Muscle layer of duodenum (tissue), 2 donors: ENCODE measurements around the gene ASB16.
"Not testable (repeated sequence)": the region's sequence is repeated elsewhere in the genome, so short reads cannot be mapped to it uniquely, and the experiment has no call there.

Experiments used
- H3K27ac ChIP-seq: one replicate; pipeline ENCODE4 v1.7.0; 2013; ENCODE audit warnings: mild to moderate bottlenecking, low read length
- H3K27me3 ChIP-seq: one replicate; pipeline ENCODE4 v1.7.0; 2013; ENCODE audit warnings: low read depth, mild to moderate bottlenecking, control low read depth, low read length
- H3K36me3 ChIP-seq, 2 donors: one replicate each; pipeline ENCODE4 v1.7.0; 2013; ENCODE audit warnings: low read length in 2 of 2, control low read depth in 1 of 2, mild to moderate bottlenecking in 1 of 2; ENCODE audit not compliant: insufficient read depth in 2 of 2, control insufficient read depth in 1 of 2
- H3K4me1 ChIP-seq, 2 donors: one replicate each; pipeline ENCODE4 v1.7.0; 2013; ENCODE audit warnings: low read length in 2 of 2, mild to moderate bottlenecking in 2 of 2, control low read depth in 1 of 2, moderate library complexity in 1 of 2; ENCODE audit not compliant: insufficient read depth in 2 of 2, control insufficient read depth in 1 of 2
- H3K4me3 ChIP-seq, 2 donors: one replicate each; pipeline ENCODE4 v1.7.0; 2013; ENCODE audit warnings: low read length in 2 of 2, low read depth in 1 of 2, mild to moderate bottlenecking in 1 of 2
- H3K9me3 ChIP-seq, 2 donors: one replicate each; pipeline ENCODE4 v1.7.0; 2013; ENCODE audit warnings: low read length in 2 of 2, control low read depth in 1 of 2, mild to moderate bottlenecking in 1 of 2; ENCODE audit not compliant: control insufficient read depth in 1 of 2
- donor health status: healthy.

ASB16 gene

DNA sequence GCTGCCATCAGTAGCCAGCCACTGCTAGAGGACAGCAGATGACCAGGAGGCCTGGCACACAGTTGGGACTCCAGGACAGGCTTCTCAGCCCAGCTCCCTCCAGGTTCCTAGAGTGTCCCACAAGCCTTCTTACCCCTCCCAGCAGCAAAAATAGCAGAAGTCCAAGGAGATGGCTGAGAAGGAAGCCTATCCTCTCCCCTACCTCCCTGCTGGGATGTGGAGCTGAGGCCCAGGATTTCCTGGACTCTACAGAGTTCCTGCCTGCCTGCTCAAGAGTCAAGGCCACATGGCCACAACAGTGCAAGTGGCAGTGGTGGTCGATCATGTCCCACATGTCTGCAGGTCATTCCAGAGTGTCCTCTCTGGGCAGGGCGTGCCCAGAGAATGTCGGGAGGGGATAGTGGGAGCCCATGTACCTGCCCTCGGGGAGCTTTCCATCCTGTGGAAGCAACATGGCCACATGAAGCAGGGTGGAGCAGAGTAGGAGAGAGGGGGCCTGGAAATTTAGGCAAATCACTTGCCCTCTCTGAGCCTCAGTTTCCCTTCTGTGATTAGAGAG lies 36.5 kb upstream of the ASB16 start:
- H3K4me1 ChIP-seq = peaks cover 3 to 5% of the 10 kb centered on the region in 2 donors
- no peaks in the 10 kb centered on the region for H3K9me3 ChIP-seq
- no peaks in the 10 kb centered on the region for H3K27me3 ChIP-seq
- no peaks in the 10 kb centered on the region for H3K36me3 ChIP-seq
- no peak overlapping the region for H3K27ac ChIP-seq
- no peak overlapping the region for H3K4me3 ChIP-seq

GRCh38 chr17:44134752-44135568 lies 35.5 kb upstream of the ASB16 start:
- Histone ChIP-seq H3K4me1 (peaks cover 3 to 5% of the 10 kb centered on the region in 2 donors), H3K9me3 (no peaks in the 10 kb centered on the region), H3K27me3 (no peaks in the 10 kb centered on the region), H3K36me3 (no peaks in the 10 kb centered on the region), H3K4me3 (no peak overlapping the region), H3K27ac (no peak overlapping the region)

DNA sequence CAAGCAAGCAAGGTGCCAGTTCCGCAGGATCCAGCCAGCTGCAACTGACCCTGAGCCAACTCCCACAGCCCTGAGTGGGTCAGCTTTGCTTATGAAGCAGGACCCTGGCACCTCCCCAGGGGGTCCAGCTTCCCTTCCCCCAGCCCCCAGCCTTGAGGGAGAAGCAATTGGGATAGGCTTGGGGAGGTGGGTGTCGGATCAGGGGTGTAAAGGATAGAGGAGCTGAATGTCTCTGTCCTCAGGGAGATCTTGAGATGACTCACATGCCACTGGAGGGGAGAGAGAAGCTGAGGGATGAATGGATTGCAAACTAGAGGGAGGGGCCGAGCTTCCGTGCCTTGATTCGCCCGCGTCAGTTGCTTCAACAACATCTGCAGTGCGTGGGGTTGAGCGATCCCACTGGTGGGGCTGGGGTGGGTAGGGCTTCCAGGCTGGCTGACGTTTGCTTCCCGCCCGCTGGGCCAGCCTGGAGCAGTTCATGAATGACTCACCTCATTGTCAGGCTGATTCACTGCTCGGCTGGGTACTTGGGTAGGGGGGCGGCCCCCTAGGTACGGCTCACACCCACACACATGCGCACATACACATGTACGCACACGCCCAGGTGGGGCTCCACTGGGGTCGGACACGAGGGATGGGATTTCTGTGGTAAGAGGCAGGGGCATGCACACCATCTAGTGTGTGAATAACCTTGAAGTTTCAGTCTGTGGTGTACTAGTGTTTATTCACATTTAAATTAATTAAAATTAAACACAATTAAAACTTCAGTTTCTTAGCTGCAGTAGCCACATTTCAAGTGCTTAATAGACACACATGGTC lies 32.4 kb upstream of the ASB16 start:
- Histone ChIP-seq H3K27me3 (no peaks in the 10 kb centered on the region), H3K4me1 (peaks cover 5 to 13% of the 10 kb centered on the region in 2 donors), H3K27ac (no peak overlapping the region), H3K36me3 (no peaks in the 10 kb centered on the region), H3K4me3 (no peak overlapping the region), H3K9me3 (no peaks in the 10 kb centered on the region)

DNA sequence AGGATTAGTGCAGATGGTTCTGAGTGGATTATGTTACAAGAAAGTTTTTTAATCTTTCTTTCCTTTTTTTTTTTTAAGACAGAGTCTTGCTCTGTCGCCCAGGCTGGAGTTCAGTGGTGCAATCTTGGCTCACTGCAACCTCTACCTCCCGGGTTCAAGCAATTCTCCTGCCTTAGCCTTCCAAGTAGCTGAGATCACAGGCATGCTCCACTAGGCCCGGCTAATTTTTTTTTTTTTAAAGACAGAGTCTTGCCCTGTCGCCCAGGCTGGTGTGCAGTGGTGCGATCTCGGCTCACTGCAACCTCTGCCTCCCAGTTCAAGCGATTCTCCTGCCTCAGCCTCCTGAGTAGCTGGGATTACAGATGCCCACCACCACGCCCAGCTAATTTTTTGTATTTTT lies 26.6 kb upstream of the ASB16 start:
- H3K9me3 ChIP-seq, H3K27me3 ChIP-seq, H3K4me1 ChIP-seq: not testable (repeated sequence)

DNA sequence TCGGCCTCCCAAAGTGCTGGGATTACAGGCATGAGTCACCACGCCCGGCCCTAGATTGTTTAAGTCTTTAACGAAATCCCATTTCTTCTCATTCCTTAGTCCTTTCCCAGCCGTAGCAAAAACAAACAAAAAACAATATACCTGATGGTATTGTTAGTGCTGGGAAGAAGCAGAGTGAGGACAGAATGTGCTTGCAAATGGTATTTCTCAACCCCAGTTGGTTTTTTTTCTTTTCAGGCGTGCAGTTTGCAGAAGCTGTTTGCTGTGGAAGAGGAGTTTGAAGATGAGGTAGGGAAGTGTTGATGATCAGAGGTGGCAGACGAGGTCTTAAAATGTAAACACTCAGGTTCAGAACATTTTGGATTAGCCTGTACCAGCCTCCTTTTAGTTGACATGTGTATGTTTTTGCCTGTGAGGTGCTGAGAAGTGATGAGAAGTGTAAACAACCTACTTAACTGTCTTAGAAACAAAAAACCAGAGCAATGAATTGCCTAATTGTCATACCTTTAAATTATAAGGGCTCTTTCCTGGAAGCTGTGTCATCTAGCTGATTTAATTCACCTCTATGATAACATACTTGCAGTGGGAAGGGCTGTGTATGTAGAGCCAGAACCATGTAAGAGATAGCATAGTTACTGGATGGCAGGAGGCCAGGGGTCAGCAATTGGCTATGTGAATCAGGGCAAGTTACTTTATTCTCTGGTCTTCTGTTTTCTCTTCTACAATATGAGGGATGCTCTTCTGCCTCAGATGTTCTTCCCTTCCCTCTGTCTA lies 25.4 kb upstream of the ASB16 start:
- Histone ChIP-seq H3K27me3 (no peaks in the 10 kb centered on the region), H3K36me3 (no peaks in the 10 kb centered on the region), H3K27ac (no peak overlapping the region), H3K9me3 (no peaks in the 10 kb centered on the region), H3K4me1 (peaks cover 0 to 9% of the 10 kb centered on the region in 2 donors), H3K4me3 (no peak overlapping the region)

More for the DNA sequence above, 26.6 kb upstream of the ASB16 start:
- not testable (repeated sequence) for H3K27ac ChIP-seq, H3K4me3 ChIP-seq, H3K36me3 ChIP-seq

DNA sequence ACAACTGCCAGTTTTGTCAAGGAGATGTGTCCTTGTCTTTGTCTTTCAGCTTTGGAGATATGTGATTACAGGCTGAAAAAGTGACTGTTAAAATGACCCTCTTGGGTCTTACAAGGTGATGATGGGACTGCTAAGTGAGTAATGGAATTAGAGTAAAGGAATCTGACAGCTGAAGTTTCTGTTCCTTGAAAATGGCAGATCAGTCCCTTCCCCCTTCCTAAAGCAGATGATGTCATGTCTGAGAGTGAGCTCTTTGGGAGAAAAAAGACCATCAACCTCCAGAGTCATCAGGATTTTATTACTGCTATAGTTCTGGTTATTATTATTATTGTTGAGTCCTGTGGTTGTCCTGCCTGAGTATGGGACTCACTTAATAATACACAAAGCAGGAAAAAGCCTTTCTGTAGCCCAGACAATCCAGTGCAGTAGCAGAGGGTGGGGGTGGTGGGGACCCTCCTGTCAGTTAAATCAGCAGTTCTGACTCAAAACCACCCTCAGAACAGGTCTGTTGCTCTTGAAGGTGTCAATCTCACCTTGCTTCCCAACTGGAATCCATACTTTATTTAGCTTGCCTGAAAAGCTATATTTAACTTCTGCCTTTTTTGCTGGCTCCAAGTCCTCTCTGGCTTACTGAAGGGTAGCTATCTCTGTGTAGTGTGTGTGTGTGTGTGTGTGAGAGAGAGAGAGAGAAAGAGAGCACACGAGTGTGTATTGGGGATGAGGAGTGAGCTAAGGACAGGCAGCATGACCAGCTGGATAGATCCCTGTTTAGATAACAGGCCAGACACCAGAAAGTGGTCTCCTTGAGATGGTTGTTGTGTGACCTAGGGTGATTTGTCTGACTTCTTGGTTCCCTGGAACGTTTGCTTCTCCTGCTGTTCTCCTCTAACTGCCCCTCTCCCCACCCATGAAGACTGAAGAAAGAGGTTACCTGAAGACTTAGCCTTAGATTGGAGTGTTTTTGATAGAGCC lies 23.8 kb upstream of the ASB16 start:
- no peaks in the 10 kb centered on the region for H3K36me3 ChIP-seq
- peaks cover 0 to 9% of the 10 kb centered on the region in 2 donors for H3K4me1 ChIP-seq
- H3K27ac ChIP-seq = no peak overlapping the region
- H3K9me3 ChIP-seq = no peaks in the 10 kb centered on the region
- no peak overlapping the region for H3K4me3 ChIP-seq
- H3K27me3 ChIP-seq = no peaks in the 10 kb centered on the region

DNA sequence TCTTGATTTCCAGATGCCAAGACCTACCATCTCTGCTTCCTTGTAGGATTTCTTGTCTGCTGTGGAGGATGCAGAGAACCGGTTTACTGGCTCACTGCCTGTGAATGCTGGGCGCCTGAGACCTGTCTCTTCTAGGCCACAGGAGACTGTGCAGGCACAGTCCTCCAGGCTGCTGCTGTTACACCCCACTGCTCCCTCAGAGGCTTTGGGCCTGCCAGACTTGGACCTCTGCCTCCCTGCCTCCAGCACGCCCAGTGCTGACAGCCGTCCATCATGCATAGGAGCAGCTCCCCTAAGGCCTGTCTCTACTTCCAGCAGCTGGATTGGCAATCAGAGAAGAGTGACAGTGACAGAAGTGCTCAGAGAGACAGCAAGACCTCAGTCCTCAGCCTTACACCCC lies 22.7 kb upstream of the ASB16 start:
- Histone ChIP-seq H3K4me3 (no peak overlapping the region), H3K4me1 (no peaks in the 10 kb centered on the region), H3K27ac (no peak overlapping the region), H3K36me3 (no peaks in the 10 kb centered on the region), H3K9me3 (no peaks in the 10 kb centered on the region), H3K27me3 (no peaks in the 10 kb centered on the region)

DNA sequence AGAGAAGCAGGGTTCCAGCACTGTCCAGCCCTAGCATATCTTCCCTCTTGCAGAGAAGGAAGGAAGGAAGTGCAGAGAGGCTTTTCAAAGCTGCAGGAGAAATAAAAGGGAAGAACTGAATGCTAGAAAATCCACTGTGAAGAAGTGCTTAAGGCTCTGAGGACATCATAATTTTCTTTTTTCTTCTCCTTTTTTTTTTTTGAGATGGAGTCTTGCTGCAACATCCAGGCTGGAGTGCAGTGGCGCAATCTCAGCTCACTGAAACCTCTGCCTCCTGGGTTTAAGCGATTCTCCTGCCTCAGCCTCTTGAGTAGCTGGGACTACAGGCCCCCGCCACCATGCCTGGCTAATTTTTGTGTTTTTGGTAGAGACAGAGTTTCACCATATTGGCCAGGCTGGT lies 21.4 kb upstream of the ASB16 start:
- H3K9me3 ChIP-seq, H3K4me1 ChIP-seq, H3K36me3 ChIP-seq, H3K27me3 ChIP-seq, H3K27ac ChIP-seq, H3K4me3 ChIP-seq: not testable (repeated sequence)

GRCh38 chr17:44149750-44150329 lies 20.7 kb upstream of the ASB16 start:
- Histone ChIP-seq H3K36me3 (no peaks in the 10 kb centered on the region), H3K27me3 (no peaks in the 10 kb centered on the region), H3K27ac (no peak overlapping the region), H3K4me3 (no peak overlapping the region), H3K4me1 (no peaks in the 10 kb centered on the region), H3K9me3 (no peaks in the 10 kb centered on the region)

GRCh38 chr17:44152875-44153274 lies 17.6 kb upstream of the ASB16 start:
- Histone ChIP-seq H3K27ac (no peak overlapping the region), H3K4me1 (no peaks in the 10 kb centered on the region), H3K4me3 (no peak overlapping the region), H3K9me3 (no peaks in the 10 kb centered on the region), H3K36me3 (no peaks in the 10 kb centered on the region), H3K27me3 (no peaks in the 10 kb centered on the region)
